IMR-90 (cell line): Measurements from ENCODE around the gene PDE4DIP. TPM values are rescaled to one million over a fixed set of nuclear protein-coding genes. Genes with fewer than 3 reads are reported as not detected.
"Not testable (repeated sequence)": the region's sequence is repeated elsewhere in the genome, so short reads cannot be mapped to it uniquely, and the experiment has no call there.

Source experiments
- ATAC-seq: fragments of 200-7000 bp; cut with Tn5 transposase; 2 replicates; pipeline ENCODE4 v1.9.1; 2020; ENCODE audit warnings: low read depth, mild to moderate bottlenecking, moderate library complexity
- BruUV-seq: library from RNA; stranded (reverse); fragments of 400-500 nt; replicated peaks from 2 replicates; lab custom pipeline; 2021; lab: Mats Ljungman, UMichigan
- CTCF ChIA-PET: fragments of 300-600 bp; formaldehyde crosslinking; extraction: SDS; loops from one replicate; lab custom pipeline; 2021; ENCODE audit warnings: antibody characterized with exemption; lab: Yijun Ruan, JAX
- POLR2A ChIA-PET: fragments of 300-600 bp; sonication (Branson Sonifier 250); formaldehyde crosslinking; loops from one replicate; lab custom pipeline; 2022; ENCODE audit warnings: antibody characterized with exemption; ENCODE audit not compliant: unreplicated experiment; lab: Charles Lee
- DNase-seq: peaks from one replicate; pipeline ENCODE4 v3.0.0; 2013
- H2AFZ ChIP-seq: replicated peaks from 2 replicates; pipeline ENCODE3; 2013; ENCODE audit warnings: low read length, mild to moderate bottlenecking; ENCODE audit not compliant: poor library complexity
- H2AK5ac ChIP-seq: 2 replicates; pipeline ENCODE4 v1.6.1; 2013; ENCODE audit warnings: low read depth, low read length, inconsistent platforms
- H2AK9ac ChIP-seq: replicated peaks from 2 replicates; pipeline ENCODE3; 2013; ENCODE audit warnings: mild to moderate bottlenecking, low read depth, low read length, moderate library complexity; ENCODE audit not compliant: poor library complexity
- H2BK120ac ChIP-seq: 2 replicates; pipeline ENCODE4 v1.6.1; 2013; ENCODE audit warnings: low read depth, low read length, inconsistent platforms
- H2BK15ac ChIP-seq: 3 replicates; pipeline ENCODE4 v1.6.1; 2013; ENCODE audit warnings: low read depth, low read length, inconsistent platforms
- H2BK20ac ChIP-seq: 2 replicates; pipeline ENCODE4 v1.6.1; 2013; ENCODE audit warnings: low read depth, mild to moderate bottlenecking, inconsistent platforms, low read length, moderate library complexity
- H2BK5ac ChIP-seq: 2 replicates; pipeline ENCODE4 v1.6.1; 2013; ENCODE audit warnings: mild to moderate bottlenecking, low read depth, low read length, inconsistent platforms; ENCODE audit not compliant: poor library complexity, severe bottlenecking
- H3K14ac ChIP-seq: replicated peaks from 2 replicates; pipeline ENCODE4 v1.6.1; 2013; ENCODE audit warnings: low read depth, low read length, inconsistent platforms
- H3K18ac ChIP-seq: 2 replicates; pipeline ENCODE4 v1.6.1; 2013; ENCODE audit warnings: low read depth, low read length, control low read depth
- H3K23ac ChIP-seq: 2 replicates; pipeline ENCODE4 v1.6.1; 2013; ENCODE audit warnings: low read depth, low read length, inconsistent platforms
- H3K27ac ChIP-seq: 2 replicates; pipeline ENCODE4 v1.5.1; 2013; ENCODE audit warnings: mild to moderate bottlenecking, control low read depth, low read length; ENCODE audit not compliant: insufficient read depth
- H3K27me3 ChIP-seq: 2 replicates; pipeline ENCODE4 v1.6.1; 2013; ENCODE audit warnings: low read length; ENCODE audit not compliant: control insufficient read depth, insufficient read depth
- H3K36me3 ChIP-seq: 2 replicates; pipeline ENCODE4 v1.6.1; 2013; ENCODE audit warnings: low read length, mixed read lengths; ENCODE audit not compliant: control insufficient read depth, insufficient read depth
- H3K4ac ChIP-seq: 2 replicates; pipeline ENCODE4 v1.6.1; 2013; ENCODE audit warnings: low read depth, low read length, inconsistent platforms
- H3K4me1 ChIP-seq: 2 replicates; pipeline ENCODE4 v1.6.1; 2013; ENCODE audit warnings: low read length, mixed read lengths; ENCODE audit not compliant: control insufficient read depth, insufficient read depth
- H3K4me2 ChIP-seq: 2 replicates; pipeline ENCODE4 v1.6.1; 2013; ENCODE audit warnings: low read depth, mild to moderate bottlenecking, control low read depth, low read length, moderate library complexity
- H3K4me3 ChIP-seq: 2 replicates; pipeline ENCODE4 v1.5.1; 2013; ENCODE audit warnings: low read depth, mild to moderate bottlenecking, control low read depth, low read length, moderate library complexity; ENCODE audit not compliant: insufficient read depth
- H3K56ac ChIP-seq: 2 replicates; pipeline ENCODE4 v1.6.1; 2013; ENCODE audit warnings: low read length, inconsistent platforms; ENCODE audit not compliant: insufficient read depth; ENCODE audit errors: extremely low read depth
- H3K79me1 ChIP-seq, 2 experiments: 2 replicates each; pipeline ENCODE4 v1.6.1; 2013; ENCODE audit warnings: low read length in 2 of 2, inconsistent platforms in 1 of 2, low read depth in 1 of 2
- H3K9ac ChIP-seq: 2 replicates; pipeline ENCODE4 v1.6.1; 2013; ENCODE audit warnings: low read depth, low read length, control low read depth
- H3K9me1 ChIP-seq: 2 replicates; pipeline ENCODE4 v1.6.1; 2013; ENCODE audit warnings: low read length, inconsistent platforms; ENCODE audit not compliant: insufficient read depth
- H3K9me3 ChIP-seq: 2 replicates; pipeline ENCODE4 v1.6.1; 2013; ENCODE audit warnings: low read length; ENCODE audit not compliant: control insufficient read depth, insufficient read depth
- H4K20me1 ChIP-seq: 2 replicates; pipeline ENCODE4 v1.6.1; 2013; ENCODE audit warnings: low read length, inconsistent platforms; ENCODE audit not compliant: insufficient read depth
- H4K5ac ChIP-seq: 2 replicates; pipeline ENCODE4 v1.6.1; 2013; ENCODE audit warnings: mild to moderate bottlenecking, low read depth, low read length, control low read depth
- H4K8ac ChIP-seq, 2 experiments: 2 replicates each; pipeline ENCODE4 v1.6.1; 2013; ENCODE audit warnings: low read depth in 2 of 2, low read length in 2 of 2, control low read depth in 1 of 2, inconsistent platforms in 1 of 2
- H4K91ac ChIP-seq: 2 replicates; pipeline ENCODE4 v1.6.1; 2013; ENCODE audit warnings: low read depth, low read length, inconsistent platforms; ENCODE audit not compliant: insufficient read depth
- WGBS, 2 experiments: methylation state at CpG; one replicate each; pipeline versions ENCODE4 v1.1.5 to v1.1.7; 2013; ENCODE audit warnings: missing lambda C conversion rate in 2 of 2; ENCODE audit not compliant: insufficient read length in 1 of 2; ENCODE audit errors: extremely low coverage in 2 of 2; 5-methylcytosine and 5-hydroxymethylcytosine counted together
- dilution Hi-C: fragments of 300-500 bp; cut with HindIII; formaldehyde crosslinking; loops from one replicate; pipeline ENCODE4 v1.14.3; 2018; ENCODE audit warnings: low sequenced_read_pairs; ENCODE audit not compliant: unreplicated experiment
- in situ Hi-C: fragments of 300-500 bp; cut with MboI; formaldehyde crosslinking; loops from 3 replicates; pipeline ENCODE4 v1.14.3; 2019; ENCODE audit warnings: low sequenced_read_pairs, inconsistent platforms, mixed read lengths
- intact Hi-C: fragments of 100-400 bp; cut with micrococcal nuclease; formaldehyde crosslinking; loops from 2 replicates; pipeline ENCODE4 v1.10.0; 2022
- polyA plus RNA-seq, 3 experiments: library from polyadenylated mRNA; depleted of rRNA; stranded (reverse); fragments of >200 nt; gene quantifications; 2 replicates each; pipeline ENCODE4 v1.2.3, GENCODE V29; 2012; ENCODE audit warnings: low replicate concordance in 1 of 3
- total RNA-seq: library from RNA; depleted of rRNA; stranded (reverse); fragments of >200 nt; gene quantifications from 2 replicates; pipeline ENCODE4 v1.2.3, GENCODE V29; 2012

Gene PDE4DIP
- total and polyA plus RNA-seq, 2 of the 4 experiments (the other 2 are of a cell fraction), result 36.7 to 74.4 TPM

DNA sequence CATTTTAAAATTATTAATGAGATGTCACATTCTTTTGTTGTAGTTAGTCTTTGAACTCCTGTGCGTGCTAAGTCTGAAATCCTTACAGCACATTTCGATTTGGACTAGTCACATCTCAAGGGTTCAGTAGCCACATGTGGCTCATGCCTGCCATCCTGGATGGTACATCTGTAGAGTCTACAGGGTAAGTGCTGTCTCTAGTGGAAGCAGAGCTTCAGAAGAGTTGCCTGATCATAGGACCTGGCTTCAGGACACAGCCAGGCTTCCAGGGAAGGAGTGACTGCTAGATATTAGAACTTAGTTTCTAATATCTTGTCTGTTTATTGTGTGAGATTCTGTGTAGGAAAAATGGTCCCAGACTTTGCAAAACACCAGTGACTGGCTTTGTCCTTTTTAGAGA, 72.0 kb downstream of the PDE4DIP start:
- H4K8ac ChIP-seq, BruUV-seq, H2AK9ac ChIP-seq, in situ Hi-C loops, H3K4me1 ChIP-seq, H2AFZ ChIP-seq, H3K9me1 ChIP-seq, H3K4ac ChIP-seq, H4K20me1 ChIP-seq, H3K9me3 ChIP-seq, dilution Hi-C loops, H3K56ac ChIP-seq, DNase-seq, H2BK120ac ChIP-seq, H3K14ac ChIP-seq, H3K27ac ChIP-seq, H2BK20ac ChIP-seq, H2AK5ac ChIP-seq, intact Hi-C loops, H3K18ac ChIP-seq, H3K4me2 ChIP-seq, H4K5ac ChIP-seq, H3K79me1 ChIP-seq, POLR2A ChIA-PET, H3K27me3 ChIP-seq, H2BK15ac ChIP-seq, H2BK5ac ChIP-seq, H3K23ac ChIP-seq, H3K36me3 ChIP-seq, ATAC-seq, H3K9ac ChIP-seq, H3K4me3 ChIP-seq, CTCF ChIA-PET, H4K91ac ChIP-seq: not testable (repeated sequence)
- WGBS, 2 experiments, result no CpG with 5 or more reads among the region's 2 CpGs

DNA sequence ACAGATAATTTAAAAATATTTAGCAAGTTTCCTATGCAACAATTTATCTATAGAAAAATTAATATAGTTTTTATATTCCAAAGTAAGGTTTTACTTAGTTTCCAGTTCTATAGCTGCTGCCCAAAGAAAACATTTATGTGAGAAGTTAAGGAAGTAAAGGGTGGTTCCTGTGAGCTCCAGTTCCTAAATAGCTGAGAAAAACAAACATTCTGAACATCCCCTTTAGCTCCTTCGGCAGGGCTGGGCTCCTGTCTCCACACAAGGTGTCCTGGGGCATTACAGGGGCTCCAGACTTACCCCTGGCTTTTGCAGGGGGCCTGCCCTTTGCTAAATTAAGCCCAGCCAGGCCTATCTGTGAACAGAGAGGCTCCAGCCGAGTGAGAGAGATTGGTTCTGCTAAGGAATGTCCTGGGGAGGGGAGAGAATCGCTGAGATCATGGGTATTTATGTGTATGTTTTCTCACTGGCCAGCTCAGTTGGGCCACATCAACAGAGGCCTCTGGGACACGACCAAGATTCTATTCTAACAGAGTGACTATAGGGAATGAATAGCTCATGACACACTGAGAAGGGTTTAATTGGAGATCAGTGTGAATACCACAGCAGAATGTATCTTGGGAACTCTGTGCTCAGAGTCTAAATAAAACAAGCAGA, 72.6 kb downstream of the PDE4DIP start:
- H4K91ac ChIP-seq, intact Hi-C loops, H3K18ac ChIP-seq, H4K20me1 ChIP-seq, H3K9me3 ChIP-seq, POLR2A ChIA-PET, dilution Hi-C loops, H3K79me1 ChIP-seq, in situ Hi-C loops, H3K9ac ChIP-seq, H2AK5ac ChIP-seq, H3K27me3 ChIP-seq, H3K27ac ChIP-seq, H3K14ac ChIP-seq, H3K4ac ChIP-seq, BruUV-seq, H4K8ac ChIP-seq, H2BK5ac ChIP-seq, H3K23ac ChIP-seq, H3K4me1 ChIP-seq, H3K56ac ChIP-seq, CTCF ChIA-PET, H2AK9ac ChIP-seq, H2BK20ac ChIP-seq, H2BK15ac ChIP-seq, H3K36me3 ChIP-seq, H3K9me1 ChIP-seq, DNase-seq, H4K5ac ChIP-seq, H3K4me3 ChIP-seq, H3K4me2 ChIP-seq, H2AFZ ChIP-seq: not testable (repeated sequence)
- WGBS, 2 experiments, result no CpG with 5 or more reads among the region's 4 CpGs
- ATAC-seq, result peak; percentile 96
- H2BK120ac ChIP-seq, result peak overlapping the region; percentile 68; the same call in 1 of the 2 replicates
